Measurements from ENCODE around the gene HOXB2. TPM values are rescaled to one million over a fixed set of nuclear protein-coding genes. Genes with fewer than 3 reads are reported as not detected.

The HOXB2 gene
- total RNA-seq (10 to 100 TPM in 3 of 5 donors, 1 to 10 TPM in 2; 6.7 to 83.0 (median 10.5) TPM), polyA plus RNA-seq (10 to 100 TPM; 11.3 to 22.2 (median 13.4) TPM)
- long read RNA-seq, donor 1, transcript HOXB2-201 (2 exons, 1,562 nt): major isoform, 7 of 7 reads
- long read RNA-seq, donor 1, partial matches to known transcripts: 0 of 7 reads
- long read RNA-seq, donor 1, other reads (novel, unspliced or antisense): 0 of 7 reads
- long read RNA-seq, donor 2, transcript HOXB2-201 (2 exons, 1,562 nt): major isoform, 11 of 11 reads
- long read RNA-seq, donor 2, partial matches to known transcripts: 0 of 11 reads
- long read RNA-seq, donor 2, other reads (novel, unspliced or antisense): 0 of 11 reads
- long read RNA-seq, donor 3, partial matches to known transcripts: 0 of 2 reads
- long read RNA-seq, donor 3, other reads (novel, unspliced or antisense): 0 of 2 reads
- long read RNA-seq, donor 4, partial matches to known transcripts: 0 of 2 reads
- long read RNA-seq, donor 4, other reads (novel, unspliced or antisense): 0 of 2 reads
- long read RNA-seq, donor 5, transcript HOXB2-201 (2 exons, 1,562 nt): major isoform, 10 of 10 reads
- long read RNA-seq, donor 5, partial matches to known transcripts: 0 of 10 reads
- long read RNA-seq, donor 5, other reads (novel, unspliced or antisense): 0 of 10 reads
- long read RNA-seq, donor 6, transcript HOXB2-201 (2 exons, 1,562 nt): major isoform, 6 of 6 reads
- long read RNA-seq, donor 6, partial matches to known transcripts: 0 of 6 reads
- long read RNA-seq, donor 6, other reads (novel, unspliced or antisense): 0 of 6 reads
- long read RNA-seq, donor 7, transcript HOXB2-201 (2 exons, 1,562 nt): major isoform, 12 of 12 reads
- long read RNA-seq, donor 7, partial matches to known transcripts: 0 of 12 reads
- long read RNA-seq, donor 7, other reads (novel, unspliced or antisense): 0 of 12 reads
- long read RNA-seq, donor 8, partial matches to known transcripts: 0 of 2 reads
- long read RNA-seq, donor 8, other reads (novel, unspliced or antisense): 0 of 2 reads
- long read RNA-seq, donor 9, partial matches to known transcripts: 0 of 4 reads
- long read RNA-seq, donor 9, other reads (novel, unspliced or antisense): 0 of 4 reads
- long read RNA-seq, donor 10, partial matches to known transcripts: 0 of 2 reads
- long read RNA-seq, donor 10, other reads (novel, unspliced or antisense): 0 of 2 reads

DNA sequence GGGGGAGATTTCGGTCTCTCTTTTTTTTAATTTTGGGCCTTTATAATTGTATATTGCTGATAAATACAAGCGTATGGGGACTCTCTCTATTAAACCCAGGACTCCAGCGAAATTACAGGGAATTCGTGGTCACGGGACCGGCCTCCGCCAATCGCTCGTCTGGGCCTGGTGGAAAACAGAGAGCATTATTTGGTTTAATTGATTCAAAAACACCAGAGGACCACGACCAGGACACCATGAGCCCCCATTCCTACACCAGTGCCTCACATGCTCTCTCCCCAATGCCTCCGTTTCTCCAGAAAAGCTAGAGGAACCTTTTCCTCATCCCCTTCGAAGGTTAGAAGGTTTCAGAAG, at the start of gene HOXB2:
Gene HOXB2, minus strand, starts transcription at position 88 of the 354 bp plus-strand sequence. CDS start 198 bp downstream, outside the sequence.
- TF ChIP-seq POLR2AphosphoS5 (IDR thresholded peaks at IDR 0.05): no peak
- TF ChIP-seq, protein P1, sequence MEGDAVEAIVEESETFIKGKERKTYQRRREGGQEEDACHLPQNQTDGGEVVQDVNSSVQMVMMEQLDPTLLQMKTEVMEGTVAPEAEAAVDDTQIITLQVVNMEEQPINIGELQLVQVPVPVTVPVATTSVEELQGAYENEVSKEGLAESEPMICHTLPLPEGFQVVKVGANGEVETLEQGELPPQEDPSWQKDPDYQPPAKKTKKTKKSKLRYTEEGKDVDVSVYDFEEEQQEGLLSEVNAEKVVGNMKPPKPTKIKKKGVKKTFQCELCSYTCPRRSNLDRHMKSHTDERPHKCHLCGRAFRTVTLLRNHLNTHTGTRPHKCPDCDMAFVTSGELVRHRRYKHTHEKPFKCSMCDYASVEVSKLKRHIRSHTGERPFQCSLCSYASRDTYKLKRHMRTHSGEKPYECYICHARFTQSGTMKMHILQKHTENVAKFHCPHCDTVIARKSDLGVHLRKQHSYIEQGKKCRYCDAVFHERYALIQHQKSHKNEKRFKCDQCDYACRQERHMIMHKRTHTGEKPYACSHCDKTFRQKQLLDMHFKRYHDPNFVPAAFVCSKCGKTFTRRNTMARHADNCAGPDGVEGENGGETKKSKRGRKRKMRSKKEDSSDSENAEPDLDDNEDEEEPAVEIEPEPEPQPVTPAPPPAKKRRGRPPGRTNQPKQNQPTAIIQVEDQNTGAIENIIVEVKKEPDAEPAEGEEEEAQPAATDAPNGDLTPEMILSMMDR (IDR thresholded peaks at IDR 0.05): no peak
- TF ChIP-seq POLR2A (IDR thresholded peaks at IDR 0.05): no peak
- TF ChIP-seq EP300 (IDR thresholded peaks at IDR 0.05): no peak
- H3K27me3 ChIP-seq: peaks cover 4 to 92% (median 34%) of the 10 kb centered on the region in 3 donors
- peaks cover 14 to 65% (median 43%) of the 10 kb centered on the region in 4 donors for H3K4me1 ChIP-seq

GRCh38 chr17:48593840-48594537, 49.1 kb upstream of the HOXB2 start:
- intact Hi-C loops (cut with DNase I; ENCODE audit: low total_unique reads): no loop called here
- Histone ChIP-seq H3K27me3 (peaks cover 3 to 100% (median 91%) of the 10 kb centered on the region in 3 donors), H3K27ac (peak overlapping the region; percentile 10 to 95 (median 93)), H3K4me3 (peak overlapping the region; percentile 44 to 57 (median 51)), H3K9me3 (no peaks in the 10 kb centered on the region), H3K36me3 (no peaks in the 10 kb centered on the region), H3K4me1 (peaks cover 8 to 79% (median 64%) of the 10 kb centered on the region in 4 donors)
- 5 to 10% (median 6%) methylated on average over 37 of the region's 37 CpGs for WGBS, 5 donors
- TF ChIP-seq POLR2AphosphoS5 (IDR thresholded peaks at IDR 0.05) (peak; percentile 8 to 63 (median 38)), EP300 (IDR thresholded peaks at IDR 0.05) (no peak)
- TF ChIP-seq, protein P1 (IDR thresholded peaks at IDR 0.05): peak in 5 of 7 experiments; percentile 70 to 93 (median 86)
- DNase-seq: peak; percentile 74 to 95

More for the DNA sequence above, at the start of gene HOXB2:
- Histone ChIP-seq H3K4me3 (peak within 1 kb of the TSS; percentile 62 to 75 (median 66)), H3K27ac (peak within 1 kb of the TSS; percentile 74 to 95 (median 93)), H3K9me3 (no peaks in the 10 kb centered on the region), H3K36me3 (peaks cover 0 to 9% (median under 1%) of the 10 kb centered on the region in 4 donors)
- intact Hi-C loops (cut with DNase I; ENCODE audit: low total_unique reads): no loop called here
- peak in 1 of 2 donors; percentile 73 for DNase-seq
- 25 to 53% (median 46%) methylated on average over 12 of the region's 12 CpGs for WGBS, 5 donors

- peak within 1 kb of the TSS; percentile 57 to 95 (median 93) for H3K27ac ChIP-seq
- intact Hi-C loops (cut with DNase I; ENCODE audit: low total_unique reads): no loop called here
- H3K4me1 ChIP-seq: peaks cover 8 to 78% (median 61%) of the 10 kb centered on the region in 4 donors
- TF ChIP-seq, protein P1 (IDR thresholded peaks at IDR 0.05): no peak
- TF ChIP-seq POLR2AphosphoS5 (IDR thresholded peaks at IDR 0.05) (no peak), EP300 (IDR thresholded peaks at IDR 0.05) (no peak), POLR2A (IDR thresholded peaks at IDR 0.05) (no peak)
- H3K36me3 ChIP-seq: no peaks in the 10 kb centered on the region
- H3K9me3 ChIP-seq: no peaks in the 10 kb centered on the region
- peak within 1 kb of the TSS; percentile 44 to 57 (median 51) for H3K4me3 ChIP-seq
- H3K27me3 ChIP-seq: peaks cover 3 to 100% (median 85%) of the 10 kb centered on the region in 3 donors
- DNase-seq: no peak
- 2 to 9% (median 3%) methylated on average over 44 to 50 of the region's 50 CpGs for WGBS, 5 donors
Observed at GRCh38 chr17:48593126-48593829, 48.4 kb upstream of the HOXB2 start, which contains the start of gene HOXB5. Gene HOXB5, minus strand, starts transcription at chr17:48593779. Its CDS starts 97 bp downstream, at chr17:48593682.
